Measurements from ENCODE around the gene FHAD1.

GRCh38 chr1:15440357-15440756, 193.3 kb downstream of the FHAD1 start:
- TF ChIP-seq REST (IDR thresholded peaks at IDR 0.05) (no peak), GABPA (IDR thresholded peaks at IDR 0.05 in 1 of 2, conservative IDR thresholded peaks at IDR 0.05 in 1 of 2) (no peak), HNF4G (IDR thresholded peaks at IDR 0.05) (no peak), TAF1 (conservative IDR thresholded peaks at IDR 0.05) (no peak), RAD21 (IDR thresholded peaks at IDR 0.05) (no peak), JUND (IDR thresholded peaks at IDR 0.05) (no peak), HNF4A (conservative IDR thresholded peaks at IDR 0.05) (no peak), YY1 (IDR thresholded peaks at IDR 0.05) (no peak), RXRA (IDR thresholded peaks at IDR 0.05) (no peak), MAX (IDR thresholded peaks at IDR 0.05) (no peak), FOXA1 (IDR thresholded peaks at IDR 0.05) (no peak)
- TF ChIP-seq, protein P1, sequence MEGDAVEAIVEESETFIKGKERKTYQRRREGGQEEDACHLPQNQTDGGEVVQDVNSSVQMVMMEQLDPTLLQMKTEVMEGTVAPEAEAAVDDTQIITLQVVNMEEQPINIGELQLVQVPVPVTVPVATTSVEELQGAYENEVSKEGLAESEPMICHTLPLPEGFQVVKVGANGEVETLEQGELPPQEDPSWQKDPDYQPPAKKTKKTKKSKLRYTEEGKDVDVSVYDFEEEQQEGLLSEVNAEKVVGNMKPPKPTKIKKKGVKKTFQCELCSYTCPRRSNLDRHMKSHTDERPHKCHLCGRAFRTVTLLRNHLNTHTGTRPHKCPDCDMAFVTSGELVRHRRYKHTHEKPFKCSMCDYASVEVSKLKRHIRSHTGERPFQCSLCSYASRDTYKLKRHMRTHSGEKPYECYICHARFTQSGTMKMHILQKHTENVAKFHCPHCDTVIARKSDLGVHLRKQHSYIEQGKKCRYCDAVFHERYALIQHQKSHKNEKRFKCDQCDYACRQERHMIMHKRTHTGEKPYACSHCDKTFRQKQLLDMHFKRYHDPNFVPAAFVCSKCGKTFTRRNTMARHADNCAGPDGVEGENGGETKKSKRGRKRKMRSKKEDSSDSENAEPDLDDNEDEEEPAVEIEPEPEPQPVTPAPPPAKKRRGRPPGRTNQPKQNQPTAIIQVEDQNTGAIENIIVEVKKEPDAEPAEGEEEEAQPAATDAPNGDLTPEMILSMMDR (IDR thresholded peaks at IDR 0.05; ENCODE audit: low read depth, low read length, missing input control) = no peak

Measured in liver (tissue), 3 donors.